Stimulated activated CD4-positive, alpha-beta T cell treated with anti-CD3 and anti-CD28 coated beads, Interleukin-1b, Interleukin-23, amount 100 ng/mL, for 4 hours (primary cell): ENCODE data around the gene C4orf46.

Experiments used
- DNase-seq, 2 donors: peaks; one replicate each; pipeline ENCODE4 v3.0.0-alpha.2; 2020; ENCODE audit warnings: low read depth in 2 of 2

Gene C4orf46

DNA sequence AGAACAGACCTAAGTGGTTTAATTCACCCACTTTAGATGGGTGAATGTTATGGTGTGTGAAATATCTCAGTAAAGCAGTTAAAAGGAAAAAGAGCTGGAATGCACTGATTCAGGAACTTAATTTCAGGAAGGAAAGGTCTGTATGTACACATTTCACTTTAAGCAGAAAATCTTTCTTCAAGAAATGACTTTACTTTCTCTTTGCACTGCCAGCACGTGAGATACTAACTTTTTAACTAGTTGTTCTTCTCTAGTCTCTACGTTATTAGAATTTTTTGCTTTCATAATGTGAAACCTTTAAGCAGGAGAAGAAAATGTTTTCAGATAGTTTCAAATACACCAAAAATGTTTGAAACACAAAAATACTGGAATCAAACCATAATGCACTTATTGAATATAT is 18.8 kb downstream of the C4orf46 start:
- DNase-seq = no peak

DNA sequence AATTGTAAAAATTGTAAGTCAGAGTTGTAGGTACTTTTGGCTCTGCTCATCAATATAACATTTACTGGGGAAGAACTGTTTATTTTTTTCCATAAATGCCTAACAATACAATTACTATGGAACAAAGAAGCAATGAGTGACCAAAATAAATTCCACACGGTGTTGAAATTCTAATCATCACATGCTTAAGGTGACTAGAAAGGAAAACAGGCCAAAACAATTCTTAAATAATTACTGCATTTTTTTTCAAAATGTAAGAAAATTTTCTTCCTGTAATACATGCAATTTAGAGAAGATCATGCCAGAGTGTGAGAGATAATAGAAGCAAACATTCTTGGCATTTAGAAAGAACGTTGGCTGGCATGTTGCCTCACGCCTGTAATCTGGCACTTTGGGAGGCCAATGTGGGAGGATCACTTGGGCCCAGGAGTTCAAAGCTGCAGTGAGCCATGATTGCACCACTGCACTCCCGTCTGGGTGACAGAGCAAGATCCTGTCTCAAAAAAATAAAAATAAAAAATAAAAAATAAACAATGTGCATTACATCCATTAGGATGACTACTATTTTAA is 22.5 kb downstream of the C4orf46 start:
- no peak for DNase-seq

DNA sequence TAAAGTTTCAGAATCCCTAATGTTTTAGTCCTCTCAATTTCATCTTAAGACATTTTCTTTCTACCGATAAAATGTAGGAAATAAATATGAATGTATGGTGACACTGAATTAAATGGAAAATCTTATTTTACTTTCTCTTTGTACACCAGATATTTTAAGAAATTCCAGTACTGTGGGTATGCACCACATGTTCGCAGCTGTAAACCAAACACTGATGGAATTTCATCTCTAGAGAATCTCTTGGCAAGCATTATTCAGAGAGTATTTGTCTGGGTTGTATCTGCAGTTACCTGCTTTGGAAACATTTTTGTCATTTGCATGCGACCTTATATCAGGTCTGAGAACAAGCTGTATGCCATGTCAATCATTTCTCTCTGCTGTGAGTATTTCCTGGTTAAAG is 26.9 kb downstream of the C4orf46 start:
- no peak for DNase-seq

DNA sequence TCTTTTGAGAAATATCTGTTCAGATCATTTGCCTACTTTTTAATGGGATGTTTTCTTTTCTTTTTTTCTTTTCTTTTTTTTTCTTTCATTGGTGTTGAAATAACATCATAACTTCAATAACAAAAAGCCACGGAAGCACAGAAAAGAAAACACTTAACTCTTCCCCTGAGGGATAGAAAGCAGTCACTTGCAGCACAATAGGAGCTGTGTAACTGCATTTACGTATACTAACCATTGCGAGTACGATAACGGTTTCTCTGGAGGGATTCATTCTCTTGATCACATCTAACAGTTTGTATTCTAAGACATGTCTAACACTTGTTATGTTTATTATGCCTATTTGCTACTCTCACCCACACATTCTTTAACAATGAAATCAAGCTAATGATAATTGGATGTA is 27.3 kb downstream of the C4orf46 start:
- DNase-seq = no peak

DNA sequence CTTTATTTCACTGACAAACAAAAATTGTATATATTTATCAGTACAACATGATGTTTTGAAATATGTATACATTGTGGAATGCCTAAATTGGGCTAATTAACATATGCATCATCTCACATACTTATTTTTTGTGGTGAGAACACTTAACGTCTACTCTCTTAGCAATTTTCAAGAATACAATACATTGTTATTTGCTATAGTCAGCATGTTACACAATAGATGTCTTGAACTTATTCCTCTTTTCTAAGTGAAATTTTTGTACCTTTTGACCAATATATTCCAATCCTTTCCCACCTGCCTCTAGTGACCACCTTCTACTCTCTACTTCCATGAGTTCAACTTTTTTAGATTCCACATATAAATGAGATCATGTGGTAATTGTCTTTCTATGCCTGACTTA is 35.1 kb downstream of the C4orf46 start:
- no peak for DNase-seq

DNA sequence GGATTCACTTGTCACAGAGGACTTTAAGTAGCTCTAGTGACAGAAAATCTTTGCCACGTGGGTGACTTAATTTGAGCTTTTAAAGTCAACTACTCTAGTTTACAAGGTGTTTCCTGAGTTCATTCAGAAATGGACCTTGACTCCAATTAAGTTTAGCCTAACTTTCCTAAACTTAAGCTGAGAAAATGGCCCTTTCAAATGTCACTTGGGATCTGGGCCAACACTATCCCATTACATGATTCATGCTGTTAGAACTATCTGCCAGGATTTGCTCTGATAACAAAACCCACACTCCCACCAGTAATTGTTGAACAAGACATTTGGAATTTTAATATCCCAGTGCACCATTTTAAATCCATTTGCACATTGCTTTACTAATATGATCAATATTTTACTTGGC is 40.8 kb downstream of the C4orf46 start:
- no peak for DNase-seq

DNA sequence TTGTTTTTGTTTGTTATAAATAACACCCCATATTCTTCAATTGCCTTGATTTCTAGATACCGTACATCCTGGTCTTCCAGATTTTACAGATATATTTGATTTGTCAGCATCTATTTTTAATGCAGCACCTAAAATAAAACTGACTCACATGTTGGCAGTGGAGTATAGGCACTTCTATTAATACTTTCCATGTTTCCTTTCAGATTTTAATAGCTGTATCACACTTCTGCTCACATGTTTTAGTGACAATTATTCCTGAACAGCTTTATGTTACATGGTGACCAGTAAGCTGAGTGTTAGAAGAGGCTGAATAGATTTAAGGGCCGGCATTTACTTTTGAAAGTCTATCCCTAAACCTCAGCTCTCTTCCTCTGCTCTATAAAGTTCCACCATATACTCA is 46.1 kb downstream of the C4orf46 start:
- DNase-seq = no peak

DNA sequence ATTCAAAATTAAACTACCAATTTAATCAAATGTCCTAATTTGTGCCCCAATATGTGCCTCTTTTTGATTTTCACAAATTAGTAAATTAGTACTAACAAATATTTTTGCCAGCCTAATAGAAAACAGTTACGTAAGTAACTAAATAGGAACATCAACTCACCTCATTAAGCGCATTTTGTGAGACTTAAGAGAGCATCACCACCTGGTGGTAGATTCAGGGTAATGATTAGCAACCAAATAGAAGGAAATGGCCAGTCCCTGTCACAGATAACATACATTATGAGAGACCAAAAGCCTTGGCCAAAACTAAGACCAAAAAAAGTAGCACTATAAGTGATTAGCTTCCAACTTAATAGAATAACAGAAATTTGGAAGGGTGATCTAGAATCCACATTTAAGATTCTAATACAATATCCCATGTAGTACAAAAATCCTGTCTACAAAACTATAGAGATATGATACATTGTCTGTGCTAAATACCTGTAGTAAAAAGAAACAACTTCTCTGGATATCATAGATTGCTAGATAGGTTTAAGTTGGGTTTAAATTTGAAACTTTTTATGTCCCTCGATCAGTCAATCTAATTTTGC is 46.7 kb downstream of the C4orf46 start:
- no peak for DNase-seq

DNA sequence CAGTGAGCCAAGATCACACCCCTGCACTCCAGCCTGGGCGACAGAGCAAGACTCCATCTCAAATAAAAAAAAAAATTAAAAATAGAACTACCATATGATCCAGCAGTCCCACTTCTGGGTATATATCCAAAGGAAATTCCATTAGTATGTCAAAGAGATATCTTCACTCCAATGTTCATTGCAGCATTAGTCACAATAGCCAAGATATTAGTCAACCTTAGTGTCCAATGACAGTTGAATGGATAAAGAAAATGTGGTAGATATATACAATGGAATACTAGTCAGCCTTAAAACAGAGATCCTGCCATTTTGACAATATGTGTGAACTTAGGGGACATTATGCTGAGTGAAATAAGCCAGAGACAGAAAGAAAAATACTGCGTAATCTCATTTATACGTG is 49.4 kb downstream of the C4orf46 start:
- no peak for DNase-seq

DNA sequence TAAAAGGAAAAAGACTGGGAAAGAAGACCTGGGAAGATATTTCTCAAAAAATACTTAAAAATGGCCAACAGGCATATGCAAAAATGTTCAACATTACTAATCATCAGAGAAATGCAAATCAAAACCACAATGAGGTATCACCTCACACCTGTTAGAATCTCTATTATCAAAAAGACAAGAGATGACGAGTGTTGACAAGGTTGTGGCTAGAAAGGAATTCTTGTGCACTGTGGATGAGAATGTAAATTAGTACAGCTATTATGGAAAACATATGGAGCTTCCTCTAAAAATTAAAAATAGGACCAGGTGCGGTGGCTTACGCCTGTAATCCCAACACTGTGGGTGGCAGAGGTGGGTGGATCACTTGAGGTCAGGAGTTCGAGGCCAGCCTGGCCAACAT is 50.0 kb downstream of the C4orf46 start:
- DNase-seq = no peak

DNA sequence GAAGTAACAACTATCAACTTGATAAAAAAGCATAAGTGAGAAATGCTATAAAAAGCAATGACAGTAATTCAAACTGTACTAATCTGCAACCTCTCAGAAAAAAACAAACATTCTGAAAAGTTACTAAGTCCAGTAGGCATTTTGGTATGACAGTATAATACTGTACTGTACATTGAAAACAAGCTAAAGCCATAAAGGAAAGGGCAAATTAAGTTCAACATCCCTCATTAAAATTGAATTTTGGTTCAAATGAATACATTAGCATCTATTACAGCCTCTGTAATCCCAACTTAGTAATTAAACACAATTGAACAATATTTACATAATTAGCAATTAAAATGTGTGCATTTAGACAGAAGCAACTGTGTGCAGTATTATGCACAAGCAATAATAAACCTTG is 53.7 kb downstream of the C4orf46 start:
- DNase-seq = no peak
